T-helper 1 cell treated with Interleukin-12 subunit alpha and Interleukin-12 subunit beta and Interleukin-4 antibody, amounts not matched to agents 30 μg/mL and 1 μg/mL, for 36 hours (primary cell): Measurements from ENCODE around the gene ATN1.
"Not testable (repeated sequence)": the region's sequence is repeated elsewhere in the genome, so short reads cannot be mapped to it uniquely, and the experiment has no call there.

Experiments
- H3K27ac Mint-ChIP-seq: one replicate; pipeline ENCODE4 v1.8.0; 2021; ENCODE audit warnings: mild to moderate bottlenecking, mixed read lengths
- H3K27me3 Mint-ChIP-seq: one replicate; pipeline ENCODE4 v1.8.0; 2021; ENCODE audit warnings: low read depth, mixed read lengths
- H3K36me3 Mint-ChIP-seq: one replicate; pipeline ENCODE4 v1.8.0; 2021; ENCODE audit warnings: low read depth, mixed read lengths
- H3K4me1 Mint-ChIP-seq: one replicate; pipeline ENCODE4 v1.8.0; 2021; ENCODE audit warnings: low read depth, mixed read lengths
- H3K4me3 Mint-ChIP-seq: one replicate; pipeline ENCODE4 v1.8.0; 2021; ENCODE audit warnings: mild to moderate bottlenecking, moderate library complexity, mixed read lengths
- H3K9me3 Mint-ChIP-seq: one replicate; pipeline ENCODE4 v1.8.0; 2021; ENCODE audit warnings: mixed read lengths

ATN1 gene, protein sequence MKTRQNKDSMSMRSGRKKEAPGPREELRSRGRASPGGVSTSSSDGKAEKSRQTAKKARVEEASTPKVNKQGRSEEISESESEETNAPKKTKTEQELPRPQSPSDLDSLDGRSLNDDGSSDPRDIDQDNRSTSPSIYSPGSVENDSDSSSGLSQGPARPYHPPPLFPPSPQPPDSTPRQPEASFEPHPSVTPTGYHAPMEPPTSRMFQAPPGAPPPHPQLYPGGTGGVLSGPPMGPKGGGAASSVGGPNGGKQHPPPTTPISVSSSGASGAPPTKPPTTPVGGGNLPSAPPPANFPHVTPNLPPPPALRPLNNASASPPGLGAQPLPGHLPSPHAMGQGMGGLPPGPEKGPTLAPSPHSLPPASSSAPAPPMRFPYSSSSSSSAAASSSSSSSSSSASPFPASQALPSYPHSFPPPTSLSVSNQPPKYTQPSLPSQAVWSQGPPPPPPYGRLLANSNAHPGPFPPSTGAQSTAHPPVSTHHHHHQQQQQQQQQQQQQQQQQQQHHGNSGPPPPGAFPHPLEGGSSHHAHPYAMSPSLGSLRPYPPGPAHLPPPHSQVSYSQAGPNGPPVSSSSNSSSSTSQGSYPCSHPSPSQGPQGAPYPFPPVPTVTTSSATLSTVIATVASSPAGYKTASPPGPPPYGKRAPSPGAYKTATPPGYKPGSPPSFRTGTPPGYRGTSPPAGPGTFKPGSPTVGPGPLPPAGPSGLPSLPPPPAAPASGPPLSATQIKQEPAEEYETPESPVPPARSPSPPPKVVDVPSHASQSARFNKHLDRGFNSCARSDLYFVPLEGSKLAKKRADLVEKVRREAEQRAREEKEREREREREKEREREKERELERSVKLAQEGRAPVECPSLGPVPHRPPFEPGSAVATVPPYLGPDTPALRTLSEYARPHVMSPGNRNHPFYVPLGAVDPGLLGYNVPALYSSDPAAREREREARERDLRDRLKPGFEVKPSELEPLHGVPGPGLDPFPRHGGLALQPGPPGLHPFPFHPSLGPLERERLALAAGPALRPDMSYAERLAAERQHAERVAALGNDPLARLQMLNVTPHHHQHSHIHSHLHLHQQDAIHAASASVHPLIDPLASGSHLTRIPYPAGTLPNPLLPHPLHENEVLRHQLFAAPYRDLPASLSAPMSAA (N-terminal part only)

DNA sequence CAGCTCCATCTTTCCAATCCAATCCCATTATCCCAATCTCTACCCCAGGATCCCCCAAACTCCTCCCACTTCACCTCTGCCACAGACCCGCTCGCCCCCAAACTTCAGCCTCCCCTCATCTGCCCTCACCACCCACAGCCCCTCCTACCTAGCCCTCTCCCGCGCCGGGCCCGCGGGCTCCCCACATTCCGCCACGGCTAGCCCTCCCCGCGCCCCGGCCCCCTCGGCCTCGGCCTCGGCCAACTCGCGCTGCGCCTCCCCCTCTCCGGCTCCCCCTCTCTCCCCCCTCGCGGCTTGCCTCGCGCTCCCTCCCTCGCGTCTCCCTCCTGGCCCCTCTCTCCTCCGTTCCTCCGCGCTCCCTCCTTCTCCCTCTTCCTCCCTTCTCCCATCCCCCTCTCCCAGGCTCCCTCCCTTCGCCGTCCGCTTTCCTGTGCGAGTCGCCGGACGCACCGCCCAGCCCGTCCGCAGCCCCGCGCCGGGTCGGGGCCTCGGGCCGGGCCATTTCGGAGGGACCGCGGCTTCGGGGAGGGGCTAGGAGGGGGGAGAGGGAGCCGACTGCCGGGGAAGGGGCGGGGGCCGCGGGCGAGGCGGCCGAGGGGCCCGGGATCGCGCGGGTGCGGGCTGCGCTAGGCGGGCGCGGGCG, at the start of gene ATN1:
Gene ATN1, plus strand, starts transcription at position 581 of the 643 bp plus-strand sequence. CDS start 6,043 bp downstream, outside the sequence.
- Mint-ChIP-seq H3K4me3 (peak within 1 kb of the TSS; percentile 88), H3K27ac (peak within 1 kb of the TSS; percentile 90), H3K9me3 (no peaks in the 10 kb centered on the region), H3K36me3 (peaks cover 16% of the 10 kb centered on the region), H3K27me3 (no peaks in the 10 kb centered on the region), H3K4me1 (peaks cover 54% of the 10 kb centered on the region)

DNA sequence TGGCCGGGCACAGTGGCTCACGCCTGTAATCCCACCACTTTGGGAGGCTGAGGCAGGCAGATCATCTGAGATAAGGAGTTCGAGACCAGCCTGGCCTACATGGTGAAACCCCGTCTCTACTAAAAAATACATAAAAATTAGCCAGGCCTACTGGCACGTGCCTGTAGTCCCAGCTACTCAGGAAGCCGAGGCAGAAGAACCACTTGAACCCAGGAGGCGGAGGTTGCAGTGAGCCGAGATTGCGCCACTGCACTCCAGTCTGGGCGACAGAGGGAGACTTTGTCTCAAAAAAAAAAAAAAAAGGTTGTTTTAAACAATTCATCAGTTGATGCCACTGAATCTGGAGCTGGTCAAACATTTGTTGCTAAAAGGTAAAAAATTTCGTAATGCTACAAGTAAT, 47.9 kb upstream of the ATN1 start:
- H3K9me3 Mint-ChIP-seq, H3K27me3 Mint-ChIP-seq, H3K27ac Mint-ChIP-seq: not testable (repeated sequence)

DNA sequence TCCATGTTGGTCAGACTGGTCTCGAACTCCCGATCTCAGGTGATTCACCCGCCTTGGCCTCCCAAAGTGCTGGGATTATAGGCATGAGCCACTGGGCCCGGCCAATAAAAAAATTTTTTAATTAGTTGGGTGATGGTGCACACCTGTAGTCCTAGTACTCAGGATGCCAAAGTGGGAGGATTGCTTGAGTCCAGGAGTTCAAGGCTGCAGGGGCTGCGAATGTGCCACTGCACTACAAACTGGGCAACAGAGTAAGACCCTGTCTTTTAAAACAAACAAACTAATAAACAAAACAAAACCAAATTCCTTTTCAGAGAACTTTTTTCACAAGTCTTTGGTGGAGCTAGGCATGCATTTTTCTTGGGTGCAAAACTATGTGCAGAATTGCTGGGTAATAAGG, 44.5 kb upstream of the ATN1 start:
- Mint-ChIP-seq H3K4me1 (no peaks in the 10 kb centered on the region), H3K4me3 (no peak overlapping the region), H3K27ac (no peak overlapping the region), H3K36me3 (peaks cover 15% of the 10 kb centered on the region), H3K9me3 (no peaks in the 10 kb centered on the region), H3K27me3 (no peaks in the 10 kb centered on the region)

More for the DNA sequence above, 47.9 kb upstream of the ATN1 start:
- peaks cover 21% of the 10 kb centered on the region for H3K36me3 Mint-ChIP-seq
- not testable (repeated sequence) for H3K4me3 Mint-ChIP-seq
- H3K4me1 Mint-ChIP-seq: peaks cover 10% of the 10 kb centered on the region

DNA sequence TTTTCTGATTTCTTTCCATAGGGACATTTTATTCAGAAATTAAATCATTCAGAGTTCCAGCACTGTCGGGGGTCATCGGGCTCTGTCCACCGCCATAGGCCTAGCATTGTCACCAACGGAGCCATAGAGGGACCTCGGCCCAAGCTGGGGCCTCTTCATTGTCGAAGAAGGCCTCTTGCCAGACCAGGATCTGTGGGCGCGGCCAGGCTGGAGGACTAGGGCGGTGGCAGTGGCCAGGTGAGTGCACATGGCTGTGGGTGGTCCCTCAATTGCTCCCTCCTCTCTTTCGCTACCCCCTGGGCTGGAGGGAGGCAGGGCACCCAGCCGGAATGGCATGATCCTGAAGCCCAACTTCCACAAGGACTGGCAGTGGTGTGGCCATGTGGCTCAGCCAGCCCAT, 44.1 kb upstream of the ATN1 start:
- no peak overlapping the region for H3K4me3 Mint-ChIP-seq
- no peak overlapping the region for H3K27ac Mint-ChIP-seq
- H3K9me3 Mint-ChIP-seq: no peaks in the 10 kb centered on the region
- H3K27me3 Mint-ChIP-seq: no peaks in the 10 kb centered on the region
- H3K36me3 Mint-ChIP-seq: peaks cover 15% of the 10 kb centered on the region
- no peaks in the 10 kb centered on the region for H3K4me1 Mint-ChIP-seq

DNA sequence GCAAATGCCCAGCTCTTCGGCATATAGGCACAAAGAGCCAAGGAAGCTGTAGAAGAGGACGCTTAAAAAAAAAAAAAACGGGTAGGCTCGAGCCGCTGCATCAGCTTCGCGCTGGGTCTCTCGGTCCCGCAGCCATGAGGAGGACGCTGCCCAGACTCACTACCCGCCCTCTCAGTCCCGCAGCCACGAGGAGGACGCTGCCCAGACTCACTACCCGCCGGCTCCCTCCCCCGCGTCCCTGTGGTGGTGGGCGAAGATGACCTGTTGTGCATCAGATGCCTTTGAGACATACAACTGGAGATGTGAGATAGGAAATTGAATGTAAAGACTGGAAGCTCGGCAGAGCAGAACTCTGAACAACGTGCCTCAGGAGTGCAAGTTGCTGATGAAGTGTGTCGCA, 43.2 kb upstream of the ATN1 start:
- no peaks in the 10 kb centered on the region for H3K9me3 Mint-ChIP-seq
- H3K27me3 Mint-ChIP-seq: no peaks in the 10 kb centered on the region
- H3K36me3 Mint-ChIP-seq: peaks cover 15% of the 10 kb centered on the region
- H3K4me1 Mint-ChIP-seq: no peaks in the 10 kb centered on the region
- no peak overlapping the region for H3K27ac Mint-ChIP-seq
- H3K4me3 Mint-ChIP-seq: no peak overlapping the region

DNA sequence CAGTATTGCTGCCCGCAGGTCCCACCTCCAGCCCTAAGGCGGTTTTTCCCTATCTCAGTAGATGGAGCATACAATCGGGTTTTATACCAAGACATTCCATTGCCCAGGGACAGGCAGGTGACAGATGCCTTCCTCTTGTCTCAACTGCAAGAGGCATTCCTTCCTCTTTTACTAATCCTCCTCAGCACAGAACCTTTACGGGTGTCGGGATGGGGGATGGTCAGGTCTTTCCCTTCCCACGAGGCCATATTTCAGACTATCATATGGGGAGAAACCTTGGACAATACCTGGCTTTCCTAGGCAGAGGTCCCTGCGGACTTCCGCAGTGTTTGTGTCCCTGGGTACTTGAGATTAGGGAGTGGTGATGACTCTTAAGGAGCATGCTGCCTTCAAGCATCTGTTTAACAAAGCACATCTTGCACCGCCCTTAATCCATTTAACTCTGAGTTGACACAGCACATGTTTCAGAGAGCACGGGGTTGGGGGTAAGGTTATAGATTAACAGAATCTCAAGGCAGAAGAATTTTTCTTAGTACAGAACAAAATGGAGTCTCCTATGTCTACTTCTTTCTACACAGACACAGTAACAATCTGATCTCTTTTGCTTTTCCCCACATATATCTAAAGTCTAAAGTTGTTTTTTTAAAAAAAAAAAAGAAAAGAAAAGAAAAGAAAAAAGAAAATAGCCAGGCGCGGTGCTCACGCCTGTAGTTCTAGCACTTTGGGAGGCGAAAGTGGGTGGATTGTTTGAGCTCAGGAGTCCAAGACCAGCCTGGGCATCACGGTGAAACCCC, 41.4 kb upstream of the ATN1 start:
- H3K27me3 Mint-ChIP-seq, H3K27ac Mint-ChIP-seq, H3K9me3 Mint-ChIP-seq, H3K4me1 Mint-ChIP-seq, H3K4me3 Mint-ChIP-seq: not testable (repeated sequence)
- peaks cover 19% of the 10 kb centered on the region for H3K36me3 Mint-ChIP-seq

DNA sequence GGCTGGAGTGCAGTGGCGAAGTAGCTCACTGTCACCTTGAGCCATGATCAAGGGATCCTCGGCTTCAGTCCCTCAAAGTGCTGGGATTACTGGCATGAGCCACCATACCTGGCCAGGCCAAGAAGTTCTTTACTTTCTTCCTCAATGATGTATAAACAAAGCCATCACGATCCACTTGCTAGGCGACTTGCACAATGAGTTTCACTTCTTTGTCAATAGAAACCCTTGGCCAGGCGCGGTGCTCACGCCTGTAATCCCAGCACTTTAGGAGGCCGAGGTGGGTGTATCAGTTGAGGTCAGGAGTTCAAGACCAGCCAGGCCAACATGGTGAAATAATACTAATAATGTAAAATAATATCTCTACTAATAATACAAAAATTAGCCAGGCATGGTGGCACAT, 40.3 kb upstream of the ATN1 start:
- H3K27me3 Mint-ChIP-seq: no peaks in the 10 kb centered on the region
- no peaks in the 10 kb centered on the region for H3K9me3 Mint-ChIP-seq
- peaks cover 17% of the 10 kb centered on the region for H3K36me3 Mint-ChIP-seq
- no peak overlapping the region for H3K4me3 Mint-ChIP-seq
- no peak overlapping the region for H3K27ac Mint-ChIP-seq
- peaks cover 10% of the 10 kb centered on the region for H3K4me1 Mint-ChIP-seq

DNA sequence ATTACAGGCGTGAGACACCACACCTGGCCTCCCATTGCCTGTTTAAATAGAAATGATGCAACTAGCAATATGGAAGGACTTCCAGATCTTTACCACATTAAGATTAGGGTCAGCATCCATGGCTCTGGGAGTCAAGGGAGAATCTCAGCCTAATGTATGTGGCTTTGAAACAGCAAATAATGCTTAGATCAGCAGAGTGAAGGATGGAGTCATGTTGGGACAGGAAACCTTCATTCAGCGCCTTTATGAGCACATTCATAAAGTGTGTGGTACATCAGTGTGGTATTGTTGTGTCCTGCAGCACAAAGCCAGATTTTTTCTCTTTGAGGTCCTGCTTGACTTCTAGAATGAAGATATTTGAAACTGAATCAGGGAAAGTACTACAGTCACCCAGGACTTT, 39.4 kb upstream of the ATN1 start:
- no peaks in the 10 kb centered on the region for H3K27me3 Mint-ChIP-seq
- H3K4me3 Mint-ChIP-seq: no peak overlapping the region
- H3K36me3 Mint-ChIP-seq: peaks cover 15% of the 10 kb centered on the region
- peaks cover 12% of the 10 kb centered on the region for H3K4me1 Mint-ChIP-seq
- no peaks in the 10 kb centered on the region for H3K9me3 Mint-ChIP-seq
- H3K27ac Mint-ChIP-seq: no peak overlapping the region

DNA sequence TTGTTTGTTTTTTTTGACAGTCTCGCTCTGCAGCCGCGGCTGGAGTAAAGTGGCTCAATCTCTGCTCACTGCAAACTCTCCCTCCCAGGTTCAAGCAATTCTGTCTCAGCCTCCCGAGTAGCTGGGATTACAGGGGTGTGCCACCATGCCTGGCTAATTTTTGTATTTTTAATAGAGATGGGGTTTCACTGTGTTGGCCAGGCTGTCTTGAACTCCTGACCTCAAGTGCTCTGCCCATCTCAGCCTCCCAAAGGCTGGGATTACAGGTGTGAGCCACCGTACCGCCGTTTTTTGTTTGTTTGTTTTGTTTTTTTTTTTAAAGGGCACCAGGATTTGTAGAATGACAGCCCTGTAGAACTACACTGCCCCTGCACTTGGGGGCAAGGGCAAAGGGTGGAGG, 39.0 kb upstream of the ATN1 start:
- H3K9me3 Mint-ChIP-seq, H3K4me3 Mint-ChIP-seq, H3K27me3 Mint-ChIP-seq, H3K27ac Mint-ChIP-seq: not testable (repeated sequence)
- peaks cover 14% of the 10 kb centered on the region for H3K36me3 Mint-ChIP-seq
- peaks cover 12% of the 10 kb centered on the region for H3K4me1 Mint-ChIP-seq

DNA sequence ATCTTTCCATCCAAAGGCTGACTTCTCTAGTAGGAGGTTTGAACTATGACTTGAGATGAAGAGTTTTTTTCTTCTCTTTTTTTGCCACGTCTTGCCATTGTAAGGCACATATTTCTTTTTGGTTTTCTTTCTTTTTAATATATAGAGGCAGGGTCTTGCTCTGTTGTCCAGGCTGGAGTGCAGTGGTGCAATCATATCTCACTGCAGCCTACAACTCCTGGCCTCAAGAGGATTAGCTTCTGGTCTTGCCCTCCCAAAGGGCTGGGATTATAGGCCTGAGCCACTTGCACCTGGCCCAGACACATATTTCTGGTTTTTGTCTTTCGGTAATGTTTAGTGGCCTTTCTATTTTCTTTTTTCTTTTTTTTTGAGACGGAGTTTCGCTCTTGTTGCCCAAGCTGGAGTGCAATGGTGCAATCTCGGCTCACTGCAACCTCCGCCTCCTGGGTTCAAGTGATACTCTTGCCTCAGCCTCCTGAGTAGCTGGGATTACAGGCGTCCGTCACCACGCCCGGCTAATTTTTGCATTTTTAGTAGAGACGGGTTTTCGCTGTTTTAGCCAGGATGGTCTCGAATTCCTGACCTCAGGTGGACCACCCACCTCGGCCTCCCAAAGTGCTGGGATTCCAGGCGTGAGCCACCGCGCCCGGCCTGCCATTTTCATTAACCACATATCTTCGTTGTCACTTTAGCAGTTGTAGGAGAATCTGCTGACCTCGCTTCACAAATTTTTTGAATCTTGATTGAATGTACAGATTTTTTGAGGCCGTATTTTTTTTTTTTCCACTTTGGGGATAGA, 37.8 kb upstream of the ATN1 start:
- Mint-ChIP-seq H3K4me3 (peak overlapping the region; percentile 81), H3K27ac (peak overlapping the region; percentile 96), H3K4me1 (peaks cover 12% of the 10 kb centered on the region)
- not testable (repeated sequence) for H3K27me3 Mint-ChIP-seq, H3K9me3 Mint-ChIP-seq, H3K36me3 Mint-ChIP-seq

DNA sequence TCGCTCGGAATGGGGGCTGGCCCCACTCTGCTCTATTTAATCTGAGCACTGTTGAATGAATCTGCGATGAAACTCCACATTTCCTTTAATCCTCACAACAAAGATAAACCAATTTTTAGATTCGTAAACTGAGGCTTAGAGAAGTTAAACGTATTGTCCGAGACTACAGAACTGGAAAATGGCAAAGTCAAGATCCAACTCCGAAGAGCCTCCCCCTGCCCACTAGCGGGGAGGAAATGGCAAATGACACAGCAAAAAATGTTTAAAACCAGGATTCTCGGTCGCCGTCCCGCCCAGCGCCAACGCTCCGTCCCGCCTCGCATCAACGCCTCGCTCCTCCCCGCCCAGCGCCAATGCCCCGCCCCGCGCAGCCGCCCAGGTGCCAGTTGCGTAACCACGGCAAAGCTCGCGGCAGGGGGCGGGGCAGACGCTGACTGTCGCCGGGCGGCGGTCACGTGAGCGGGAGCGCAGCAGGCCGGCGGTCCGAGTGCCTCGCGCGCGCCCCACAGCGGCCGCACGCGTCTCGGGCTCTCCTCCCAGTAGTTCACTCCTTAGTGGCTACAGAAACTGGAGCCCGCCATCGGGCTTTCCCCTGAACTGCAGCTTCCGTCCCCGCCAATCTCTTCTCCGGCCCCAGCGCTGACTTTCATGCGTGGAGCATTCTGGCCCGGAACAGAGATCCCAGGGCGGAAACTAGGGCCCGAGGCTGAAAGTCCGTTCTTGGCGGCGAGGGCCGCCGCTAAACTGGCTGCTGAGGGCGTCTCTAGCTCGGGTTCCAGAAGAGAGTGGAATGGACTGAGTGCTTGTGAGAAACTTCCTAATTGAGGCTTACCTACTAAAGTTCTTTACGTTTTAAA, 36.7 kb upstream of the ATN1 start:
- Mint-ChIP-seq H3K36me3 (peaks cover 4% of the 10 kb centered on the region), H3K9me3 (no peaks in the 10 kb centered on the region), H3K4me3 (peak overlapping the region; percentile 81), H3K27ac (peak overlapping the region; percentile 96), H3K27me3 (no peaks in the 10 kb centered on the region), H3K4me1 (peaks cover 12% of the 10 kb centered on the region)

DNA sequence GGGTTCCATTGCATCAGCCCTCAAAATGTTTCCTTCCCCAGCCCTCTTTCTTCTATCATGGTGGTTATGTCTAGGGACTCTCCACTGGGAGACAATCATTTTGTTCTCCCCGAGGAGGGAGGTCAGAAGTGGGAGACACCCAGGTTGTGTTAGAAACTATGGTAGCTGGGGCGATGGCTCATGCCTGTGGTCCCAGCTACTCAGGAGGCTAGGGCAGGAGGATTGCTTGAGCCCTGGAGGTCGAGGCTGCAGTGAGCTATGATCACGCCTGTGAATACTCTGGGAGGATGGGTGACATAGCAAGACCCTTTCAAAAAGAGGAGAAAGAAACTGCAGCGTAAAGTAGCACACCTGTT, 36.1 kb upstream of the ATN1 start:
- Mint-ChIP-seq H3K4me3 (peak overlapping the region; percentile 81), H3K4me1 (peaks cover 12% of the 10 kb centered on the region), H3K9me3 (no peaks in the 10 kb centered on the region)

More for the DNA sequence above, 36.1 kb upstream of the ATN1 start:
- Mint-ChIP-seq H3K36me3 (peaks cover 4% of the 10 kb centered on the region), H3K27ac (peak overlapping the region; percentile 92), H3K27me3 (no peaks in the 10 kb centered on the region)
